ENCODE results near the gene CCDC152. TPM values are rescaled to one million over a fixed set of nuclear protein-coding genes. Genes with fewer than 3 reads are reported as not detected.
"Not testable (repeated sequence)": the region's sequence is repeated elsewhere in the genome, so short reads cannot be mapped to it uniquely, and the experiment has no call there.

CCDC152 gene
- total RNA-seq, 4 donors from 2014 or later = 0.13 to 1.1 (median 0.65) TPM

DNA sequence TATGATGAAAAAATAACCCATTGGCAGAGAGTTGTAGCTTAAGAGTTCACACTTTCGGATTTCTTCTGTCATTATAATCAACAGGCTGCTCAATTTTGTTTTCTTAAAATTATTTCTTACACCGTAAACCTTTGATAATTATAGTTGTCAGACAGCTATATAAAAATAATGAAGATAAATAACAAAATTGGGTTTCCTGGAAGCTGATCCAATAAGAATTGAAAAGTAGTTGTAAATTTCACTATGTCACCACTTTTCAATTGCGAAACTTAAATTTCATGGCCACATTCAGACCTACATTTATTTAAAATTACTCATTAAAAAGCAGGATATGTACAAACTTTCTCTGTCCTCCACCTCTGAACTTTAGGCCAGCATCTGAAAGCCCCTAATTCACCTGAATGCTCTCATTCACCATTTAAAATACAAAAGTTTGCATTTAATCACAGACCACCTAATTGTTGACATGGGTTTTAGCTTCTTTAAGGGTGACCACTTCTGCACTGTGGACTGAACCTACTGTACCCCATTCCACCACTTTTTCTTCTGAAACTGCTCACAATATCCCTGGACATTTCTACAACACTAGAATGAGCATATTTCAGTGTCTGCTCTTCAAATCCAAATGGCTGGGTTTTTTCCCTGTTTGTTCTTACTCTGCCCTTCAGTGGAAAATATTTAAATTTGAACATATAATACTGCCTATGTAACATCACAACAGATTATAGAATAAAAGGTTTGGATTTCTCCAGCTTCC is 54.4 kb downstream of the CCDC152 start:
- DNase-seq (no peak), ATAC-seq (peak; percentile 1 to 4)
- in situ Hi-C loops (cut with MboI; ENCODE audit: low sequenced_read_pairs in 4 of 4) = loop anchor here in 1 of 4 donors (25.0 kb wide), 1 partner anchor 226 kb away; the partner anchor contains the start of gene ANXA2R
- TF ChIP-seq, protein P1, sequence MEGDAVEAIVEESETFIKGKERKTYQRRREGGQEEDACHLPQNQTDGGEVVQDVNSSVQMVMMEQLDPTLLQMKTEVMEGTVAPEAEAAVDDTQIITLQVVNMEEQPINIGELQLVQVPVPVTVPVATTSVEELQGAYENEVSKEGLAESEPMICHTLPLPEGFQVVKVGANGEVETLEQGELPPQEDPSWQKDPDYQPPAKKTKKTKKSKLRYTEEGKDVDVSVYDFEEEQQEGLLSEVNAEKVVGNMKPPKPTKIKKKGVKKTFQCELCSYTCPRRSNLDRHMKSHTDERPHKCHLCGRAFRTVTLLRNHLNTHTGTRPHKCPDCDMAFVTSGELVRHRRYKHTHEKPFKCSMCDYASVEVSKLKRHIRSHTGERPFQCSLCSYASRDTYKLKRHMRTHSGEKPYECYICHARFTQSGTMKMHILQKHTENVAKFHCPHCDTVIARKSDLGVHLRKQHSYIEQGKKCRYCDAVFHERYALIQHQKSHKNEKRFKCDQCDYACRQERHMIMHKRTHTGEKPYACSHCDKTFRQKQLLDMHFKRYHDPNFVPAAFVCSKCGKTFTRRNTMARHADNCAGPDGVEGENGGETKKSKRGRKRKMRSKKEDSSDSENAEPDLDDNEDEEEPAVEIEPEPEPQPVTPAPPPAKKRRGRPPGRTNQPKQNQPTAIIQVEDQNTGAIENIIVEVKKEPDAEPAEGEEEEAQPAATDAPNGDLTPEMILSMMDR (IDR thresholded peaks at IDR 0.05 in 4 of 5, conservative IDR thresholded peaks at IDR 0.05 in 1 of 5) = no peak
- no peak for TF ChIP-seq POLR2A (IDR thresholded peaks at IDR 0.05)
- H3K27me3 ChIP-seq = no peaks in the 10 kb centered on the region
- intact Hi-C loops (cut with DNase I; ENCODE audit: low total_unique reads) = loop anchor here (1.0 to 5.0 kb wide), 5 partner anchors 48 to 389 kb away; partner anchors contain the start of gene GHR
- H3K27ac ChIP-seq = peak overlapping the region; percentile 81 to 91 (median 86)
- H3K36me3 ChIP-seq = peaks cover 0 to 20% of the 10 kb centered on the region in 2 donors
- peak overlapping the region; percentile 56 to 76 (median 64) for H3K4me3 ChIP-seq
- no peaks in the 10 kb centered on the region for H3K9me3 ChIP-seq
- H3K4me1 ChIP-seq = peaks cover 27 to 30% of the 10 kb centered on the region in 2 donors

DNA sequence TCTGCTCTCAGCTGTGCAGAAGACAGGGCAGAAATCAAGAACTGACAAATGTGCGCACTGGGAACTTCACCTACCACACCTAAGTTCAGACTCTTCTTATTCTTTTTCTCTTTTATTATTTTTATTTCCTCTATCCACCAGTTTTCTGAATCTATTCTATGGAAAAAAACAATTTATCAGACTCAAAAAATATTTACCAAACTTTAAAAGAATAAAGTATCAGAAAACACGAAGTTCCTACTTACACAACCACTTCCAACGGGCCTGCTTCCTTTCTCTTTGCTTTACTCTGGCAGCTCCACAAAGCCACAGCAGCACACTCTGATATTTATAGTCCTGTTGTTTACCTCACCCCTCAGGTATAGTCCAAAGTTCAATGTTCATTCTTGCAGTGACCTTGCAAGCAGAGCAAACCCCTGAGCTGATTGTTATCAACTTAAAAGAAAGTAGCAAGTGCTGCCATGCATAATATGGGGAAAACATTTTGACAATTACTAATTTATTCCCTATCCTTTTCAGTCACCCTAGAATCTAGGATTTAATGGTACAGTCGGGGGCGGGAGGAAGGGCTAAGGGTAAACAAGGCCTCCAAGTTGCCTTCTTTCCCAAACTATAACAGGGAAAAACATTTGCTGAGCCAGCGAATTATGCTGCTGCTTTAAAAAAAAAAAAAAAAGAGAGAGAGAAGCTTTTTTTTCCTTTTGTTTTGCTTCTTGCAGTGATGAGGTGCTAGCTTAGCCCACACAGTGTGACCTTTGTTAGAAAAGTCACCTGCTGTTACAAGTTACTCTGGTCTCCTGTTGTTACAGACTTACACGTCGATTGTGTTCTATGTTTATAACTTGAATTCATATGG is 55.2 kb downstream of the CCDC152 start, which contains the start of gene SELENOP:
Gene SELENOP (minus strand): TSS at position 302 of the 856 bp plus-strand sequence. CDS start 3,539 bp downstream, outside the sequence.
- H3K27ac ChIP-seq = peak within 1 kb of the TSS; percentile 81 to 91 (median 86)
- H3K36me3 ChIP-seq = peaks cover 0 to 12% of the 10 kb centered on the region in 2 donors
- H3K4me1 ChIP-seq = peaks cover 27 to 30% of the 10 kb centered on the region in 2 donors
- peak within 1 kb of the TSS; percentile 56 to 76 (median 64) for H3K4me3 ChIP-seq
- H3K9me3 ChIP-seq = no peaks in the 10 kb centered on the region
- no peaks in the 10 kb centered on the region for H3K27me3 ChIP-seq
- in situ Hi-C loops (cut with MboI; ENCODE audit: low sequenced_read_pairs in 4 of 4) (loop anchor here in 1 of 4 donors (25.0 kb wide), 1 partner anchor 225 kb away; the partner anchor contains the start of gene ANXA2R), intact Hi-C loops (cut with DNase I; ENCODE audit: low total_unique reads) (loop anchor here (2.0 to 5.0 kb wide), 4 partner anchors 47 to 390 kb away; partner anchors contain the start of gene GHR)
- TF ChIP-seq POLR2A (IDR thresholded peaks at IDR 0.05) = peak; percentile 90 to 95
- TF ChIP-seq, protein P1 (IDR thresholded peaks at IDR 0.05 in 4 of 5, conservative IDR thresholded peaks at IDR 0.05 in 1 of 5) = no peak
- DNase-seq = peak; percentile 72 to 74
- ATAC-seq = peak; percentile 96 to 97

DNA sequence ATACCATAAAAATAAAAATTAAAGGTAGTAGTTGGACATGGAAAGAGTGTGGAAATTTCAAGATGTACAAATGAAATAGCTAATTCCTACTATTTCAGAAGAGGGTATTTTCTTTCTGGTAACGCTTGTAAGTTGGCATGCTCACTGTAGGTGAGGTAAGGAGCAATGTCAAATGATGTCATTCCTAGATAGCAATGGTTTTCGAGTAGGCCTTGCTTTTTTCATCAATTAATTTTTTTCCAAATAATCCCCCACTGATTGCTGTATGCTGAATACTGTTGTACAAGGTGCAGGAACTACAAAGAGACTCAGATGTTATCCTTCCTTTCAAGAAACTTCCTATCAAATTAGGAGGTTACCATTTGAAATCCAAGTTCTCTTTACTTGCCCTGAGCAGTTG is 56.0 kb downstream of the CCDC152 start:
- TF ChIP-seq POLR2A (IDR thresholded peaks at IDR 0.05) = no peak
- TF ChIP-seq, protein P1 (IDR thresholded peaks at IDR 0.05 in 4 of 5, conservative IDR thresholded peaks at IDR 0.05 in 1 of 5) = no peak
- intact Hi-C loops (cut with DNase I; ENCODE audit: low total_unique reads) = loop anchor here (5.0 kb wide), 2 partner anchors 305 to 390 kb away; partner anchors contain the start of gene GHR
- in situ Hi-C loops (cut with MboI; ENCODE audit: low sequenced_read_pairs in 4 of 4) = loop anchor here in 1 of 4 donors (25.0 kb wide), 1 partner anchor 225 kb away; the partner anchor contains the start of gene ANXA2R
- Histone ChIP-seq H3K9me3 (no peaks in the 10 kb centered on the region), H3K36me3 (peaks cover 0 to 4% of the 10 kb centered on the region in 2 donors), H3K27me3 (no peaks in the 10 kb centered on the region), H3K4me3 (peak overlapping the region in 1 of 4 donors; percentile 69), H3K4me1 (peaks cover 27 to 29% of the 10 kb centered on the region in 2 donors), H3K27ac (peak overlapping the region; percentile 81 to 91 (median 86))
- no peak for DNase-seq
- ATAC-seq = no peak

DNA sequence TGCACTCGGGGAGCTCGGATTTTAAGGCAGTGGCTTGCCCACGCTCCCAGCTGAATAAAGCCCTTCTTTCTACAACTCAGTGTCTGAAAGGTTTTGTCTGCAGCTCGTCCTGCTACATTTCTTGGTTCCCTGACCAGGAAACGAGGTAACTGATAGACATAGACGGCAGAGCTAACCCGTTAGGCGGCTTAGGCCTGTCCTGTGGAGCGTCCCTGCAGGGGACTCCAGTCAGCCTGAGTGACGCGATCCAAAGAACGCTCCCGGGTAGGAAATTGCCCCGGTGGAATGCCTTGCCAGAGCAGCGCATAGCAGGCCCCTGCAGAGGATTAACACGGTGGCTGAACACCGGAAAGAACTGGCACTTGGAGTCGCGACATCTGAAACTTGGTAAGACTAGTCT is 56.9 kb downstream of the CCDC152 start:
- intact Hi-C loops (cut with DNase I; ENCODE audit: low total_unique reads) (loop anchor here (5.0 kb wide), 2 partner anchors 304 to 391 kb away; partner anchors contain the start of gene GHR), in situ Hi-C loops (cut with MboI; ENCODE audit: low sequenced_read_pairs in 4 of 4) (loop anchor here in 1 of 4 donors (25.0 kb wide), 1 partner anchor 224 kb away; the partner anchor contains the start of gene ANXA2R)
- Histone ChIP-seq H3K9me3 (no peaks in the 10 kb centered on the region), H3K27ac (peak overlapping the region; percentile 81 to 91 (median 86)), H3K4me1 (peaks cover 20% of the 10 kb centered on the region in 2 donors), H3K4me3 (peak overlapping the region in 1 of 4 donors; percentile 19), H3K27me3 (no peaks in the 10 kb centered on the region), H3K36me3 (no peaks in the 10 kb centered on the region)
- ATAC-seq (no peak), DNase-seq (peak in 1 of 2 donors; percentile 28)
- TF ChIP-seq, protein P1 (IDR thresholded peaks at IDR 0.05 in 4 of 5, conservative IDR thresholded peaks at IDR 0.05 in 1 of 5) = no peak
- TF ChIP-seq POLR2A (IDR thresholded peaks at IDR 0.05) = no peak

- in situ Hi-C loops (cut with MboI; ENCODE audit: low sequenced_read_pairs in 4 of 4) = loop anchor here in 1 of 4 donors (25.0 kb wide), 1 partner anchor 221 kb away; the partner anchor contains the start of gene ANXA2R
- intact Hi-C loops (cut with DNase I; ENCODE audit: low total_unique reads) = not testable (repeated sequence)
These were observed 59.9 kb downstream of the CCDC152 start for GRCh38 chr5:42816546-42816945.

More at GRCh38 chr5:42816546-42816945, 59.9 kb downstream of the CCDC152 start:
- not testable (repeated sequence) for H3K27me3 ChIP-seq, H3K4me3 ChIP-seq, ATAC-seq, H3K9me3 ChIP-seq, DNase-seq, H3K36me3 ChIP-seq, H3K27ac ChIP-seq
- peaks cover 9 to 12% of the 10 kb centered on the region in 2 donors for H3K4me1 ChIP-seq

Data from gastrocnemius medialis (tissue), 4 donors.